H9 (cell line): ENCODE data around the gene MEGF9. TPM values are rescaled to one million over a fixed set of nuclear protein-coding genes. Genes with fewer than 3 reads are reported as not detected.

ENCODE experiments used
- DNase-seq: peaks from one replicate; pipeline ENCODE4 v3.0.0-alpha.2; 2017
- H2AFZ ChIP-seq: one replicate; pipeline ENCODE4 v1.6.1; 2013; ENCODE audit warnings: mild to moderate bottlenecking, low read length, control low read depth, moderate library complexity
- H2AK5ac ChIP-seq: 2 replicates; pipeline ENCODE4 v1.6.1; 2013; ENCODE audit warnings: low read length, control low read depth, mixed read lengths; ENCODE audit not compliant: insufficient read length
- H2BK120ac ChIP-seq: one replicate; pipeline ENCODE4 v1.6.1; 2013; ENCODE audit warnings: low read depth, mild to moderate bottlenecking, low read length, control low read depth, inconsistent platforms; ENCODE audit not compliant: poor library complexity, severe bottlenecking
- H2BK12ac ChIP-seq: 2 replicates; pipeline ENCODE4 v1.6.1; 2013; ENCODE audit warnings: low read length, control low read depth, mixed read lengths, low read depth; ENCODE audit not compliant: insufficient read length
- H2BK15ac ChIP-seq: 2 replicates; pipeline ENCODE4 v1.6.1; 2013; ENCODE audit warnings: low read depth, low read length, control low read depth
- H2BK20ac ChIP-seq: one replicate; pipeline ENCODE4 v1.6.1; 2013; ENCODE audit warnings: low read depth, mild to moderate bottlenecking, low read length, control low read depth, inconsistent platforms; ENCODE audit not compliant: poor library complexity, severe bottlenecking
- H2BK5ac ChIP-seq: 2 replicates; pipeline ENCODE4 v1.6.1; 2013; ENCODE audit warnings: low read length, control low read depth, mixed read lengths; ENCODE audit not compliant: insufficient read length
- H3K14ac ChIP-seq: 2 replicates; pipeline ENCODE4 v1.6.1; 2013; ENCODE audit warnings: low read length, control low read depth; ENCODE audit not compliant: insufficient read depth
- H3K18ac ChIP-seq: 2 replicates; pipeline ENCODE4 v1.6.1; 2013; ENCODE audit warnings: low read depth, mild to moderate bottlenecking, mixed read lengths, low read length, control low read depth; ENCODE audit not compliant: insufficient read length
- H3K23ac ChIP-seq: 2 replicates; pipeline ENCODE4 v1.6.1; 2013; ENCODE audit warnings: low read length, control low read depth, mixed read lengths, low read depth; ENCODE audit not compliant: insufficient read length
- H3K23me2 ChIP-seq: 2 replicates; pipeline ENCODE4 v1.6.1; 2013; ENCODE audit warnings: low read depth, mild to moderate bottlenecking, mixed read lengths, low read length, control low read depth; ENCODE audit not compliant: insufficient read length, poor library complexity, severe bottlenecking
- H3K27ac ChIP-seq: 2 replicates; pipeline ENCODE4 v1.5.1; 2013; ENCODE audit warnings: low read length, control low read depth, mixed read lengths, low read depth; ENCODE audit not compliant: insufficient read length
- H3K27me3 ChIP-seq: 2 replicates; pipeline ENCODE4 v1.6.1; 2013; ENCODE audit warnings: low read length, control low read depth, inconsistent platforms; ENCODE audit not compliant: insufficient read depth
- H3K4ac ChIP-seq: 2 replicates; pipeline ENCODE4 v1.6.1; 2013; ENCODE audit warnings: low read depth, mild to moderate bottlenecking, control low read depth, inconsistent platforms, low read length, moderate library complexity
- H3K4me1 ChIP-seq: 2 replicates; pipeline ENCODE4 v1.6.1; 2013; ENCODE audit warnings: low read length, control low read depth, inconsistent platforms; ENCODE audit not compliant: insufficient read depth
- H3K4me2 ChIP-seq: 2 replicates; pipeline ENCODE4 v1.6.1; 2013; ENCODE audit warnings: low read length, control low read depth, mixed read lengths; ENCODE audit not compliant: insufficient read length, insufficient read depth
- H3K56ac ChIP-seq: 2 replicates; pipeline ENCODE4 v1.6.1; 2013; ENCODE audit warnings: low read depth, mild to moderate bottlenecking, mixed read lengths, low read length, control low read depth; ENCODE audit not compliant: insufficient read length
- H3K79me1 ChIP-seq: 2 replicates; pipeline ENCODE4 v1.6.1; 2013; ENCODE audit warnings: low read depth, mild to moderate bottlenecking, moderate library complexity, low read length, control low read depth, inconsistent platforms; ENCODE audit not compliant: insufficient read depth, poor library complexity, severe bottlenecking
- H3K79me2 ChIP-seq: 2 replicates; pipeline ENCODE4 v1.6.1; 2013; ENCODE audit warnings: low read length, control low read depth, inconsistent platforms; ENCODE audit not compliant: insufficient read depth
- H3K9ac ChIP-seq: 2 replicates; pipeline ENCODE4 v1.6.1; 2013; ENCODE audit warnings: low read length, control low read depth, mixed read lengths; ENCODE audit not compliant: insufficient read length; ENCODE audit errors: extremely low read depth
- H3K9me3 ChIP-seq: one replicate; pipeline ENCODE4 v1.6.1; 2013; ENCODE audit warnings: low read depth, low read length, inconsistent platforms; ENCODE audit not compliant: control insufficient read depth
- H3T11ph ChIP-seq: one replicate; pipeline ENCODE4 v1.6.1; 2013; ENCODE audit warnings: mild to moderate bottlenecking, low read length, control low read depth, inconsistent platforms
- H4K20me1 ChIP-seq: one replicate; pipeline ENCODE4 v1.6.1; 2013; ENCODE audit not compliant: control insufficient read depth, insufficient read length, insufficient read depth
- H4K5ac ChIP-seq: 2 replicates; pipeline ENCODE4 v1.6.1; 2013; ENCODE audit warnings: low read depth, mild to moderate bottlenecking, mixed read lengths, low read length, control low read depth; ENCODE audit not compliant: insufficient read length
- H4K8ac ChIP-seq: replicated peaks from 2 replicates; pipeline ENCODE4 v1.6.1; 2013; ENCODE audit warnings: low read length, control low read depth, mixed read lengths, low read depth; ENCODE audit not compliant: insufficient read length
- H4K91ac ChIP-seq: 2 replicates; pipeline ENCODE4 v1.6.1; 2013; ENCODE audit warnings: low read depth, mild to moderate bottlenecking, moderate library complexity, mixed read lengths, low read length, control low read depth; ENCODE audit not compliant: insufficient read length
- H3K27ac Mint-ChIP-seq, 3 experiments: 2 replicates in 2 of 3; 3 replicates in 1 of 3; pipeline ENCODE4 v1.8.0; 2020 to 2021; ENCODE audit warnings: mixed read lengths in 3 of 3, mild to moderate bottlenecking in 1 of 3, moderate library complexity in 1 of 3
- H3K27me3 Mint-ChIP-seq: 2 replicates; pipeline ENCODE4 v1.8.0; 2021; ENCODE audit warnings: low read depth, mild to moderate bottlenecking, moderate library complexity, mixed read lengths
- H3K36me3 Mint-ChIP-seq, 3 experiments: 2 replicates in 2 of 3; 3 replicates in 1 of 3; pipeline ENCODE4 v1.8.0; 2020 to 2021; ENCODE audit warnings: low read depth in 3 of 3, mixed read lengths in 3 of 3; ENCODE audit not compliant: insufficient read depth in 1 of 3
- H3K4me1 Mint-ChIP-seq, 2 experiments: 2 replicates each; pipeline ENCODE4 v1.8.0; 2020; ENCODE audit warnings: mixed read lengths in 2 of 2
- H3K4me3 Mint-ChIP-seq, 2 experiments: 2 replicates in 1 of 2; 3 replicates in 1 of 2; pipeline ENCODE4 v1.8.0; 2020 to 2021; ENCODE audit warnings: mild to moderate bottlenecking in 2 of 2, mixed read lengths in 2 of 2, moderate library complexity in 1 of 2
- H3K9me3 Mint-ChIP-seq, 2 experiments: 2 replicates in 1 of 2; 3 replicates in 1 of 2; pipeline ENCODE4 v1.8.0; 2020; ENCODE audit warnings: mild to moderate bottlenecking in 2 of 2, mixed read lengths in 2 of 2, moderate library complexity in 1 of 2
- CTCF ChIP-seq: fragments of 200-600 bp; sonication (generic); conservative IDR thresholded peaks from 3 replicates; pipeline ENCODE4 v1.8.0; 2021; ENCODE audit warnings: antibody characterized with exemption, mild to moderate bottlenecking
- WGBS: extraction: QIAGEN DNeasy Blood & Tissue Kit; methylation state at CpG from one replicate; pipeline ENCODE4 v1.1.7; 2013; ENCODE audit warnings: missing lambda C conversion rate, low lambda C conversion rate, mixed read lengths; ENCODE audit not compliant: insufficient read length; ENCODE audit errors: extremely low coverage; 5-methylcytosine and 5-hydroxymethylcytosine counted together
- total RNA-seq: library from RNA; stranded (reverse); gene quantifications from 2 replicates; pipeline ENCODE4 v1.2.1, GENCODE V29; 2021

MEGF9 gene
- total RNA-seq, 1 experiment from 2014 or later = 0.94 TPM

GRCh38 chr9:120710110-120710981 lies 3.9 kb downstream of the MEGF9 start:
- H3K4ac ChIP-seq = no peak overlapping the region
- no peak overlapping the region for H2BK20ac ChIP-seq
- H3K4me1 ChIP-seq = no peaks in the 10 kb centered on the region
- no peak overlapping the region for H3K14ac ChIP-seq
- peaks cover 10% of the 10 kb centered on the region for H3K23me2 ChIP-seq
- no peak overlapping the region for H3T11ph ChIP-seq
- no peak overlapping the region for H2BK15ac ChIP-seq
- H3K27ac ChIP-seq = no peak overlapping the region
- no peak for TF ChIP-seq CTCF
- H3K9ac ChIP-seq = no peak overlapping the region
- H3K18ac ChIP-seq = no peak overlapping the region
- no CpG with 5 or more reads among the region's 10 CpGs for WGBS
- no peaks in the 10 kb centered on the region for H3K9me3 ChIP-seq
- no peak overlapping the region for H2BK12ac ChIP-seq
- DNase-seq = no peak
- no peaks in the 10 kb centered on the region for H4K20me1 ChIP-seq
- Mint-ChIP-seq H3K27me3 (peaks cover 37% of the 10 kb centered on the region), H3K4me1 (peaks cover 10 to 20% of the 10 kb centered on the region in 2 experiments), H3K4me3 (no peak overlapping the region), H3K36me3 (no peaks in the 10 kb centered on the region), H3K9me3 (no peaks in the 10 kb centered on the region), H3K27ac (peak overlapping the region in 1 of 3 experiments; percentile 85; a peak in 1 of 7 replicates)
- H2AK5ac ChIP-seq = no peak overlapping the region
- no peak overlapping the region for H2AFZ ChIP-seq
- no peak overlapping the region for H3K23ac ChIP-seq
- no peak overlapping the region for H4K5ac ChIP-seq
- H4K91ac ChIP-seq = no peak overlapping the region
- H2BK5ac ChIP-seq = no peak overlapping the region
- H3K27me3 ChIP-seq = peaks cover 13% of the 10 kb centered on the region; the same call in 1 of the 2 replicates
- no peak overlapping the region for H2BK120ac ChIP-seq
- H3K79me1 ChIP-seq = no peaks in the 10 kb centered on the region
- H3K56ac ChIP-seq = no peak overlapping the region
- H3K79me2 ChIP-seq = no peaks in the 10 kb centered on the region
- no peak overlapping the region for H3K4me2 ChIP-seq
- no peak overlapping the region for H4K8ac ChIP-seq
